GM18498 (cell line): ENCODE results near the gene KDM1B.

Experiments
- ATAC-seq: cut with Tn5 transposase; IDR thresholded peaks from one replicate; pipeline ENCODE4 v1.9.1; 2021; ENCODE audit warnings: mild to moderate bottlenecking, moderate library complexity; ENCODE audit not compliant: unreplicated experiment

Gene KDM1B, protein sequence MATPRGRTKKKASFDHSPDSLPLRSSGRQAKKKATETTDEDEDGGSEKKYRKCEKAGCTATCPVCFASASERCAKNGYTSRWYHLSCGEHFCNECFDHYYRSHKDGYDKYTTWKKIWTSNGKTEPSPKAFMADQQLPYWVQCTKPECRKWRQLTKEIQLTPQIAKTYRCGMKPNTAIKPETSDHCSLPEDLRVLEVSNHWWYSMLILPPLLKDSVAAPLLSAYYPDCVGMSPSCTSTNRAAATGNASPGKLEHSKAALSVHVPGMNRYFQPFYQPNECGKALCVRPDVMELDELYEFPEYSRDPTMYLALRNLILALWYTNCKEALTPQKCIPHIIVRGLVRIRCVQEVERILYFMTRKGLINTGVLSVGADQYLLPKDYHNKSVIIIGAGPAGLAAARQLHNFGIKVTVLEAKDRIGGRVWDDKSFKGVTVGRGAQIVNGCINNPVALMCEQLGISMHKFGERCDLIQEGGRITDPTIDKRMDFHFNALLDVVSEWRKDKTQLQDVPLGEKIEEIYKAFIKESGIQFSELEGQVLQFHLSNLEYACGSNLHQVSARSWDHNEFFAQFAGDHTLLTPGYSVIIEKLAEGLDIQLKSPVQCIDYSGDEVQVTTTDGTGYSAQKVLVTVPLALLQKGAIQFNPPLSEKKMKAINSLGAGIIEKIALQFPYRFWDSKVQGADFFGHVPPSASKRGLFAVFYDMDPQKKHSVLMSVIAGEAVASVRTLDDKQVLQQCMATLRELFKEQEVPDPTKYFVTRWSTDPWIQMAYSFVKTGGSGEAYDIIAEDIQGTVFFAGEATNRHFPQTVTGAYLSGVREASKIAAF

DNA sequence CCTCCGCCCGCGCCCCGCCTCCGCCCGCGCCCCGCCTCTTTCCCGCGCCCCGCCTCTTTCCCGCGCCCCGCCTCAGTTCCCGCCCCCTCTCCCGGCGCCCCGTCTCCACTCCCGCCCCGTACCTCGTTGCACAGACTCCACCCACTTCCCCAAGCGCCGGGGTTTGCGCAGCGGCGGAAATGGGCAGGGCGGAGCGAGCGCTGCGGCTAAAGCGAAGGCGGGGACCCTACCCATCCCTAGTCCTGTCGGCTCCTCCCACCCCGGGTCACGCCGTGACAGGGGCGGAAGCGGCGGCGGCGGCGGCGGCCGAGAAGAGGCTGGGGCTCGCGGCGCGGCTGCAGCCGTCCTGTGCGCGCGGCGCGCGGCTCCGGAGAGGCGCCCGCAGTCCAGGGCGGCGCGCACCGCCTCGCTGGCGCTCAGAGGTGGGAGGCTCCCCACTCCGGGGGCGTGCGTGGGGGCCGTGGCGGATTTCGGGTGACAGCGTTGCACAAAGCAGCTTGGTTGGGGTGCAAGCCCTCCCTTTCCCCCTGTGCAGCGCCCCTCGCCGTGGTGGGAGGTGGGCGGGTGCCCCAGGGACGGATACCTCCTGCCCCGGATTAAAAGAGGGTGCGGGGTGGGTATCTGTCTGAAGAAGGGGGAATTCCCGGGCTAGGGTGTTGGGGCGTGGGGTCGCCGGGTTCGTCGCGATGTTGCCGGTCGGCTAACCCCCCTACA lies at the start of gene KDM1B:
KDM1B (plus strand) TSS at position 273 of the 714 bp plus-strand sequence. CDS start 4,474 bp downstream, outside the sequence.
- peak; percentile 89 for ATAC-seq

DNA sequence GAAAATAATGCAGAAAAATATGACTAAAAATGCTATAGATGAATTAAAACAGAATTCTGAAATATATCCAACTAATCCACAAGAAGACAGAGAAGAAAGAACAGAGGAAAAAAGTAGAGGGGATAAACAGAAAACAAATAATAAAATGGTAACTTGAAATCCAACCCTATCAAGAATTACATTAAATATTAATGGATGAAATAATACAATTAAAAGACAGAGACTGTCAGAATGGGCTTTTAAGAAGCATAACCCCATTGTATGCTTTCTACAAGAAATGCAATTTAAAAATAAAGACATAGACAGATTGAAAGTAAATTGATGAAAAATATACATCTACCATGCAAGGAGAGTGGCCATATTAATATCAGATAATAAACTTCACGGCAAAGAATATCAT lies 48.2 kb upstream of the KDM1B start:
- no peak for ATAC-seq

GRCh38 chr6:18110162-18110561 lies 45.1 kb upstream of the KDM1B start:
- no peak for ATAC-seq

- no peak for ATAC-seq
Measured at GRCh38 chr6:18115356-18115755, 39.9 kb upstream of the KDM1B start.

DNA sequence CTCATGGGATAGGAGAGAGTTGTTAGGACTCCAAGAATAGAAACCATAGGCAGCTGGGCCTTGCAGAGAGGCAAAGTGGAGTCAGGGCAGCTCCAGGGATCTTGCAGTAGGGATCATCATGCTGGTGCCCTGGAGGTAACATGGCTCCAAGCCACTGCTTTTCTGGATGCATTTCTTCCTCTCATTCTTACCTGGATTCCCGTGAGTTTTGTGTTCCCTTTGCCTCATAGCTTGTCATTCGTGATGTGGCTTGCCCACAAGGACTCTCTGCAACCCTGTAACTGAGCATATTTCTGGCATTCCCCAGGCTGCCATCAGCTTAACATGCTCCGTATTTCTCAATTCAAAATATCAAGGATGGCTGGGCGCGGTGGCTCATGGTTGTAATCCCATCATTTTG lies 38.1 kb upstream of the KDM1B start:
- ATAC-seq: no peak

- no peak for ATAC-seq
Measured at GRCh38 chr6:18118330-18118729, 36.9 kb upstream of the KDM1B start.

GRCh38 chr6:18119236-18119635 lies 36.0 kb upstream of the KDM1B start:
- no peak for ATAC-seq

GRCh38 chr6:18121580-18122127 lies 33.6 kb upstream of the KDM1B start:
- no peak for ATAC-seq

DNA sequence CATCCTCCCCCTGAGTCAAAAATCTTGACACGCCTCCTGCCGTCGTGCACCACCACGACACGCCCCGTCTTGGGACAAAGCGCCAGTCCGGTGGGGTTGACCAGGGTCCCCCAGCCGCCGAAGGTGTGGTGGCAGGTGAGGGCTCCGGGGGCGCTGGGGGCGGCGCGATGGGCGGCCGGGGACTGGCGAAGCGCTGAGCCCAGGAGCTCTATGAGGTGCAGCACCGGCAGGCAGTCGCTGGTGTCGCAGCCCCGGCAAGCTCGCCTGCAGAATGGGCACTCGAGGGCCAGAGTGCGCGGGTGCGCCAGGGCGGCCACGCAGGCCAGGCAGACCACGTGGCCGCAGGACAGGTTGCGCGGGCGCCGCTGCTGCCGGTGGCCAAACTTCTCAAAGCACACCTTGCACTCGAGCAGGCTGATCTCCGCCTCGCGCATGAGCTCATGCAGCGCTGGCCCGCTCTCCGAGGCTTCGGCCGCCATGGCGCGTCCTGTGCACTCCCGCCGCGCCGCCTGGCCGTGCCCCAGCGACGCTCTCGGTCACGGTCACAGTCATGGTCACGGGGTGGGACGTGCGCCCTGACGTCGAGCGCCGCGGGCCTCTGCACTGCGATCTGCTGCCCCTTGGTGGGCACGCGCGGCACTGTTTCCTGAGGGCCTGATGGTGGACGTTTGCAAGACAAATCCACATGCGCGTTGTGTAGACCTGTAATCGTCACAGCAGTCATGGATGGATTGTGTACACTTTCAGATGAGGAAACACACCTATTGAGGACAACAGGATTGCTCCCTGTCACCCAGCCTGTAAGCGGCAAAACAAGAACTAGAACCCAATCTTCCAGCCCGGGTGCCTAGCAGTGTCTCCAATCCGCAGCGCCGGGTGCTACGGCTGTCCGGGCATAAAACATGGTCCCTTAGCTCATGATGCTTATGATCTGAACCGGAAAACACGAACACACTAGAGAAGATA lies 32.8 kb upstream of the KDM1B start, which contains the start of gene NHLRC1:
NHLRC1 (minus strand) TSS at position 550 of the 966 bp plus-strand sequence; CDS start at position 479, 71 bp downstream.
- ATAC-seq: peak; percentile 99

DNA sequence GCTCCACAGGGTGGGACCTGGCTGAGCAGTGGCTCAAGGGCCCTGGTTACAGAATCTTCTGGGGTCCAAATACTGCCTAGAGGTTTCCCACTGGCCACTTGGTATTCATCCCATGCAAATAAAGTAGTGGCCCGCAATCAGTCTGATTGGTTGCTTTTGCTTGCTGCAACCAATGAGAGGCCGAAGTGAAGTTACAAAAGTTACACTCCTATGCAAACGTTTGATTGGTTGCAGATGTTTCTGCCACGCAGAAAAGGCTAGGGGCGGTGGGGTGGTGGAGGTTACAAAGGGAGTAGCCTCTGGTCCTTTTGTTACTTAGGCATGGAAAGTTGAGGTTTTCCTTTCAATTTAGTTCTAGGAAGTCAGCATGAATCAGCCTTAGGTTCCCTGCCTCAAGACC lies 29.1 kb upstream of the KDM1B start:
- no peak for ATAC-seq

DNA sequence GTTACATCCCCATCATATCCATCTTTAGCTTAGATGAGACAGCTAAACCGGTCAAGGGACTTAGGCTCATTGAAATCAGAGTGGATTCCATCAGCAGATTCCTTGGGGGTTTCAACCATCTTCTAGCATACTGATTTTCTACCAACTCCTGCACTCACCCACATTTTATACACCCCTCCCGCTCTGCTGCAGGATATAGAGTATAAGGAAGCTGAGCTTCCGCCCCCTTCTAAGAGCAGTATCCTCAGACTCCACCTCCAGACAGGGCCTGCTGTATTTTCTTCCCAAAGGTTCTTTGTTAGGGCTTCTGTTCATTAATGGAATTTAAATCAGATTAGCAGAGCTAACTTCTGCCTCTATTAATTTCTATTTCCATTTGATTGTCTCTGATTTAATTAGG lies 22.9 kb upstream of the KDM1B start:
- no peak for ATAC-seq

DNA sequence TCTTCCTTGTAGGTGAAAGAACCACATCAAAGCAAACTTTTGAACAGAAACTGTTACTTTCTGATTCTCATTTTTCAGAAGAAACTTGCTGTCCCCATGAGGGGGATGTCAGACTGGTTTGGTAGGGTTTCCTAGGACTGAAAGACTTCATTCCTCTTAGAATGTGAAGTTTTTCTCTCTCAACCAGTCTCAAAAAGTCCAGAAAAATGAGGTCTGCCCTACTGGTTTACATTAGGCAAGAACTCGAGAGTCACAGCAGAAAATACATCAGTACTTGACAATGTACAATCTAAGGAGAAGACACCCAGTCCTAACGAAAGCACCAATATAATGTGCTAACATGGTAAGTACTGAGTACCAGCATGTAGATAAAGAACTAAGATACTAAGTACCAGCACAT lies 20.1 kb upstream of the KDM1B start:
- no peak for ATAC-seq

- no peak for ATAC-seq
Measured at GRCh38 chr6:18136260-18136659, 19.0 kb upstream of the KDM1B start.

GRCh38 chr6:18138906-18139305 lies 16.3 kb upstream of the KDM1B start:
- no peak for ATAC-seq

GRCh38 chr6:18139935-18140621 lies 15.1 kb upstream of the KDM1B start:
- ATAC-seq: no peak

- ATAC-seq: no peak
Measured at GRCh38 chr6:18141805-18142590, 13.2 kb upstream of the KDM1B start.

GRCh38 chr6:18142591-18142861 lies 12.7 kb upstream of the KDM1B start:
- no peak for ATAC-seq

GRCh38 chr6:18147160-18147559 lies 8.1 kb upstream of the KDM1B start:
- no peak for ATAC-seq

GRCh38 chr6:18147616-18148015 lies 7.6 kb upstream of the KDM1B start:
- no peak for ATAC-seq
